ENCODE measurements around the gene GCNT2.
"Not testable (repeated sequence)": the region's sequence is repeated elsewhere in the genome, so short reads cannot be mapped to it uniquely, and the experiment has no call there.

GCNT2 gene

GRCh38 chr6:10550764-10551163 is 29.6 kb downstream of the GCNT2 start:
- no peak for DNase-seq

GRCh38 chr6:10552270-10552810 is 31.2 kb downstream of the GCNT2 start:
- no peak for DNase-seq

- no peak for DNase-seq
These were observed 32.7 kb downstream of the GCNT2 start for GRCh38 chr6:10553871-10554270.

- DNase-seq, result no peak
These were observed 33.7 kb downstream of the GCNT2 start for GRCh38 chr6:10554826-10555225.

- no peak for DNase-seq
These were observed 34.6 kb downstream of the GCNT2 start for GRCh38 chr6:10555625-10556309.

DNA sequence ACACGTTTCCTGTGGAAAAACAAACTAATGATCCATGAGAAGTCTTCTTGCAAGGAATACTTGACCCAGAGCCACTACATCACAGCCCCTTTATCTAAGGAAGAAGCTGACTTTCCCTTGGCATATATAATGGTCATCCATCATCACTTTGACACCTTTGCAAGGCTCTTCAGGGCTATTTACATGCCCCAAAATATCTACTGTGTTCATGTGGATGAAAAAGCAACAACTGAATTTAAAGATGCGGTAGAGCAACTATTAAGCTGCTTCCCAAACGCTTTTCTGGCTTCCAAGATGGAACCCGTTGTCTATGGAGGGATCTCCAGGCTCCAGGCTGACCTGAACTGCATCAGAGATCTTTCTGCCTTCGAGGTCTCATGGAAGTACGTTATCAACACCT is 35.4 kb downstream of the GCNT2 start:
- DNase-seq, result no peak

DNA sequence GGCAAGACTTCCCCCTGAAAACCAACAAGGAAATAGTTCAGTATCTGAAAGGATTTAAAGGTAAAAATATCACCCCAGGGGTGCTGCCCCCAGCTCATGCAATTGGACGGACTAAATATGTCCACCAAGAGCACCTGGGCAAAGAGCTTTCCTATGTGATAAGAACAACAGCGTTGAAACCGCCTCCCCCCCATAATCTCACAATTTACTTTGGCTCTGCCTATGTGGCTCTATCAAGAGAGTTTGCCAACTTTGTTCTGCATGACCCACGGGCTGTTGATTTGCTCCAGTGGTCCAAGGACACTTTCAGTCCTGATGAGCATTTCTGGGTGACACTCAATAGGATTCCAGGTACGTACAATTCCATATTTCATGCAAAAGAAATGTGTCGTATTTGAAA is 35.8 kb downstream of the GCNT2 start:
- no peak for DNase-seq

- no peak for DNase-seq
These were observed 36.8 kb downstream of the GCNT2 start for GRCh38 chr6:10557913-10558312.

- no peak for DNase-seq
These were observed 37.4 kb downstream of the GCNT2 start for GRCh38 chr6:10558565-10558964.

- no peak for DNase-seq
These were observed 38.5 kb downstream of the GCNT2 start for GRCh38 chr6:10559522-10560152.

DNA sequence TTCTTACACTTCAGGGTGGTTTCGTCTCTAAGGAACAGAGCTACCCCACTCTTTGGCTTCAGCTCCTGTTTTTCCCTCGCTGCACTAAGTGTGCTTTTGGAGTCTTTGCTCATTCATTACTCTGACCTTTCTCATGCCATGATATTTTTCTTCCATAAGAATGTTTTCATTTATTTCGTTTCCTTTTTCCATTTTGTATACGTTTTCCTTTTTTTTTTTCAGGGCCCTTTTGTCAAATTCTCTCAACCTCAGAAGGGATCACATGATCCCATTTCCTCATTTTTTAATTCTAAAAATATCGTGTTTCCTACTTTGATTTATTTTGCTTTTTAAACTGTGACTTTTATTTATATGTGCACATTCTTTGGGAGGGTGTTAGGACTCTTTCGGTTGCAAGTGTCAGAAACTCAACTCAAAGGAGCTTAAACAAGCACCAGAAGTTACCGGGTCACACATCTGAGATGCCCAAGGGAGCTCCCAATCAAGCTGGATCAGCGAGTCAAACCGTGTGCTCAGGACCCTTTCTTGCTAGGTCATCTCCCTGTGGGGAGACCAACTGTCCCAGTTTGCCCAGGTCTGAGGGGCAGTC is 40.6 kb downstream of the GCNT2 start:
- DNase-seq, result no peak

DNA sequence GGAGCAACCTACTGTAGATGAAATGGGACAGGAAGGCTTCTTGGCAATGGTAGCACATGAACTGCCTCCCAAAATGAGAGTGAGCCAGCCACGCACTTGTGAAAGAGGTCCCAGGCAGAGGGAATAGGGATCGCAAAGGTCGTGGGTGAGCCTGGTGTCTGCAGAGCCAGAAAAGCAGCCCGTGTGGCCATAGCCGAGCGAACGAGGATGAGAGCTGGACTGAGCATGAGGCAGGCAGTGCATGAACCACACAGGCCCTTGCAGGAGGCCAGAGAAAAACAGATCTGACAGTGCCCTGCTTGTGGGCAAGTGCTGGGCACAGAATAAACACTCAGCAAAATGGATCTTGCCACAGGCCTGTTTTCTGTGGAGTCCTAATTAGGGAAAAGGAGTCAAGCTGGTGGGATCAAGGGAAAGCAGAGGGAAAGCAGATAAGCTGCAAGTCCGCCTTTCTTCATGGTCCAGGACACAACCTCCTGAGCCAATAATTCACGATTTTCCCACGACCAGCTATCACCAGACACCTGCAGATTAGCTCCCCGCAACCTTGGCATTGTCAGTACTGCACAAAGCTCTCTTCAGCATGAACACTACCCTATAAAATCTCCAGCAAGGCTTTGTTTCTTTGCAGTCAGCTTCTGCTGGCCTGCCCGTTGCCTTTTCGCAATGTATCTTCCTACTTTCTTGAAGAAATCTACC is 44.0 kb downstream of the GCNT2 start:
- DNase-seq, result no peak

- DNase-seq, result no peak
These were observed 44.8 kb downstream of the GCNT2 start for GRCh38 chr6:10565913-10566312.

- DNase-seq, result no peak
These were observed 46.3 kb downstream of the GCNT2 start for GRCh38 chr6:10567256-10568026.

DNA sequence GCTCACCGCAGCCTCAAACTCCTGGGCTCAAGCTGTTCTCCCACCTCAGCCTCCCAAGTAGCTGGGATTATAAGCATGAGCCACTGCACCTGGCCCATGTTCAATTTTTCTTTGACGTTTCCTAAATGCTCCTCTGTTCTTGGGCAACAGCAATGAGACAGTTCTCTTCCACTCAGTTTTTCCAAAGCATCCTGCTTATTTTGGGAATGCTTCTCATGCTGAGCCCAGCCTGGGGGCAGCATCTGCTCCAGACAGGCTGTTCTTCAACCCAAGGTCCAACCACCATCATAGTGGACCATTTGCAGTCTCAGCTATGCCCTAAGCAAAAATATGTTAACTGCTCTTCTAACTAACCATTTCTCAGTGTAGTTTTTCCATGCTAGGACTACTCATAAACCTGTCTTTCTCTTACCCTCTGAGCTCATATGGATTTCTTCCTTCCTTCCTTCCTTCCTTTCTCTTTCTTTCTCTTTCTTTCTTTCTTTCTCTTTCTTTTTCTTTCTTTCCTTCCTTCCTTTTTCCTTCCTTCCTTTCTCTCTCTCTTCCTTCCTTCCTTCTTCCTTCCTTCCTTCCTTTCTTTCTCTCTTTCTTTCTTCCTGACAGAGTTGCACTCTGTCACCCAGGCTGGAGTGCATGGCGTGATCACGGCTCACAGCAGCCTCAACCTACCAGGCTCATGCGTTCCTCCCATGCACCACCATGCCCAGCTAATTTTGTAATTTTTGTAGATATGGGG is 48.4 kb downstream of the GCNT2 start:
- no peak for DNase-seq

DNA sequence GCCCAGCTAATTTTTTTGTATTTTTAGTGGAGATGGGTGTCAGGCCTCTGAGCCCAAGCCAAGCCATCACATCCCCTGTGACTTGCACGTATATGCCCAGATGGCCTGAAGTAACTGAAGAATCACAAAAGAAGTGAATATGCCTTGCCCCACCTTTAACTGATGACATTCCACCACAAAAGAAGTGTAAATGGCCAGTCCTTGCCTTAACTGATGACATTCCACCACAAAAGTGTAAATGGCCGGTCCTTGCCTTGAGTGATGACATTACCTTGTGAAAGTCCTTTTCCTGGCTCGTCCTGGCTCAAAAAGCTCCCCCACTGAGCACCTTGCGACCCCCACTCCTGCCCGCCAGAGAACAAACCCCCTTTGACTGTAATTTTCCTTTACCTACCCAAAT is 54.4 kb downstream of the GCNT2 start:
- not testable (repeated sequence) for DNase-seq

- DNase-seq, result no peak
These were observed 55.1 kb downstream of the GCNT2 start for GRCh38 chr6:10576226-10576625.

- no peak for DNase-seq
These were observed 56.0 kb downstream of the GCNT2 start for GRCh38 chr6:10577112-10577511.

DNA sequence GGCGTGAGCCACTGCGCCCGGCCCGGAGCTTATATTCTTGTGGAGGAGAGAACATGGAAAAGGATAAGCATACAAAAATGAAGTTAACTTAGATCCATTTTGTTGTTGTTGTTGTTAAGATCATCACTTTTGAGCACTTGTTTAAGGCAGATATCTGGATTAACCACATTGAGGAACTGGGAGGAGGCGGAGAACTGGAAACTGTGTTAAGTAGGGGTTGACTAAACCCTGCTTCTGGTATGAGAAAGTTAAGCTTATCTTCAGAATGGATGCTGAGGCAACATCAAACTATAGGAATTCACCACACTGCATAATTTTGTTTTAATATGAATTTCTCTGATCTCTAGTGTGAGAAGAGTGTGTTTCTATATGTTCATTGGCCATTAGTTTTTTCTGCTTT is 57.6 kb downstream of the GCNT2 start:
- no peak for DNase-seq

DNA sequence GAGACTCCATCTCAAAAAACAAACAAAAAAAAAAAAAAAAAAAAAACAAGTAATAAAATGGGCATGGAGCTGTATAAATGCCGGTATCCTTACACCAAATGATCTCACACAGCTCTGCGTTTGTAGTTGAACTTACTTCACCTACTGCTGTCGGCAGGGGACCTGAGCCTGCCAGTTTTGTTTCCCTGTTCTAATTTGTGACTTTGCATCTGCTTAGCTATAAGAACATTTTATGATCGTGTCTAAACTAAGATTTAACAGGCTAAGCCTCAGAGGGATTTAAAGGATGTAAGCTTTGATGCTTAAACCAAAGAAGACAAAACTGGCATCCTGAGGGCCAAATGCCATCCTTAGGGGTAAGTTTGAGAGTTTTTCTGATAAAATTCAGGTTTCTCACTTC is 58.7 kb downstream of the GCNT2 start:
- no peak for DNase-seq

DNA sequence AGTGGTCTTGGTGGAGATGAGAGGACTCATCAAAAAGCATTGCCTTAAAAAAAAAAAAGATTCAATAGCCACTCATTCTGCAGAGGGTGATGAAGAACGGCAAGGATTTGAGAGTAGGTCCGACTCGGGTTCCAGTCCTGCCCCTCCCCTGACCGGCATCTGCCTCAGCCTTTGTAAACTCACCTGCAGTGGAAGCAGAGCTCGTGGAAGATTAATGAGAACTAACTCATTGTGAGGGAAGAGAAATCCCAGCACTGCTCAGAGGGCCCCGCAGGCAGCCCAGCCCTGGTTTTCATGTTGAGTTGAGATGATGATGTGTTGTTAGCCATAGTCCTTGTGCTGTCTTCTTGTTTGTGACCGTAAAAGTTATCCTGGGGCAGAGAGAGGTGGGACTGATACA is 59.4 kb downstream of the GCNT2 start:
- no peak for DNase-seq

DNA sequence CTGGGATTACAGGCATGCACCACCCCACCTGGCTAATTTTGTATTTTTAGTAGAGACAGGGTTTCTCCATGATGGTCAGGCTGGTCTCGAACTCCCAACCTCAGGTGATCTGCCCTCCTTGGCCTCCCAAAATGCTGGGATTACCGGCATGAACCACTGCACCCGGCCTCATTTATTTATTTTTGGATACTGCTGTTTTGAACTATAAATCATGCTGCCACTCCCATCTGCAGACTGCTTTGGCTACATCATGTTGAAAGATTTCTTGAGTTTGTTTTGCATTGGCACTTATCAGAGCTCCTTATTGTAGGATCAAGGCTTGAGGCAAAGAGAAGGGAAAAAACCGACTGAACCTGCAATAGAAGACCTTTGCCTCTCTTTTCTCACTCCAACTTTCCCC is 60.3 kb downstream of the GCNT2 start:
- not testable (repeated sequence) for DNase-seq

Data from KG1 (cell line).